Astrocyte (in vitro differentiated cells and primary cell): ENCODE results near the gene PLCH1. TPM values are rescaled to one million over a fixed set of nuclear protein-coding genes. Genes with fewer than 3 reads are reported as not detected.

Source experiments
- DNase-seq: peaks from one replicate; pipeline ENCODE4 v3.0.0-alpha.2; 2010; ENCODE audit warnings: low read depth
- FAIRE-seq: peaks from 2 replicates; lab custom pipeline; 2011; peaks lifted over from hg19 to GRCh38; lab: Jason Lieb, UNC
- H2AFZ ChIP-seq: 2 replicates; pipeline ENCODE4 v1.6.0; 2012; ENCODE audit warnings: low read depth, low read length, inconsistent platforms
- H3K27ac ChIP-seq: 2 replicates; pipeline ENCODE4 v1.5.1; 2011; ENCODE audit warnings: low read depth, low read length, inconsistent platforms
- H3K27me3 ChIP-seq: 2 replicates; pipeline ENCODE4 v1.6.0; 2011; ENCODE audit warnings: low read length, inconsistent platforms; ENCODE audit not compliant: insufficient read depth
- H3K36me3 ChIP-seq: 2 replicates; pipeline ENCODE4 v1.5.1; 2011; ENCODE audit warnings: low read length, inconsistent platforms; ENCODE audit not compliant: insufficient read depth
- H3K4me1 ChIP-seq: 2 replicates; pipeline ENCODE4 v1.5.1; 2011; ENCODE audit warnings: low read length, inconsistent platforms; ENCODE audit not compliant: insufficient read depth
- H3K4me2 ChIP-seq: 2 replicates; pipeline ENCODE4 v1.6.0; 2012; ENCODE audit warnings: low read length, inconsistent platforms
- H3K4me3 ChIP-seq: 2 replicates; pipeline ENCODE4 v1.5.1; 2011; ENCODE audit warnings: low read depth, mild to moderate bottlenecking, low read length, inconsistent platforms; ENCODE audit not compliant: insufficient read depth
- H3K79me2 ChIP-seq: 2 replicates; pipeline ENCODE4 v1.6.0; 2012; ENCODE audit warnings: mild to moderate bottlenecking, low read length, inconsistent platforms; ENCODE audit not compliant: insufficient read depth
- H3K9ac ChIP-seq: 2 replicates; pipeline ENCODE4 v1.6.0; 2012; ENCODE audit warnings: mild to moderate bottlenecking, low read length, inconsistent platforms
- H3K9me3 ChIP-seq: 2 replicates; pipeline ENCODE4 v1.5.1; 2012; ENCODE audit warnings: low read depth, mild to moderate bottlenecking, low read length, inconsistent platforms; ENCODE audit not compliant: insufficient read depth
- H4K20me1 ChIP-seq: 2 replicates; pipeline ENCODE4 v1.6.0; 2012; ENCODE audit warnings: low read length, inconsistent platforms; ENCODE audit not compliant: insufficient read depth
- H3K27ac Mint-ChIP-seq: one replicate; pipeline ENCODE4 v1.8.0; 2021; ENCODE audit warnings: mild to moderate bottlenecking, mixed read lengths; ENCODE audit not compliant: unreplicated experiment
- H3K27me3 Mint-ChIP-seq: one replicate; pipeline ENCODE4 v1.8.0; 2021; ENCODE audit warnings: low read depth, mixed read lengths; ENCODE audit not compliant: unreplicated experiment
- H3K36me3 Mint-ChIP-seq: one replicate; pipeline ENCODE4 v1.8.0; 2021; ENCODE audit warnings: low read depth, mixed read lengths; ENCODE audit not compliant: unreplicated experiment
- H3K4me1 Mint-ChIP-seq: one replicate; pipeline ENCODE4 v1.8.0; 2021; ENCODE audit warnings: low read depth, mixed read lengths; ENCODE audit not compliant: unreplicated experiment
- H3K4me3 Mint-ChIP-seq: one replicate; pipeline ENCODE4 v1.8.0; 2021; ENCODE audit warnings: mild to moderate bottlenecking, moderate library complexity, mixed read lengths; ENCODE audit not compliant: unreplicated experiment
- H3K9me3 Mint-ChIP-seq: one replicate; pipeline ENCODE4 v1.8.0; 2021; ENCODE audit warnings: mild to moderate bottlenecking, mixed read lengths; ENCODE audit not compliant: unreplicated experiment
- CTCF ChIP-seq: IDR thresholded peaks from 2 replicates; pipeline ENCODE4 v1.5.1; 2011; ENCODE audit warnings: low read depth, mild to moderate bottlenecking, inconsistent platforms, low read length, moderate library complexity; ENCODE audit not compliant: insufficient read depth
- EZH2 ChIP-seq: IDR thresholded peaks from 2 replicates; pipeline ENCODE4 v1.6.1; 2012; ENCODE audit warnings: mild to moderate bottlenecking, low read length, inconsistent platforms; ENCODE audit not compliant: insufficient read depth
- total RNA-seq: library from RNA; stranded (reverse); gene quantifications from 2 replicates; pipeline ENCODE4 v1.2.1, GENCODE V29; 2021

Gene PLCH1
- total RNA-seq, 1 donor from 2014 or later, result 1.2 TPM

- Histone ChIP-seq H3K79me2 (no peaks in the 10 kb centered on the region), H3K27ac (no peak overlapping the region), H3K9me3 (no peaks in the 10 kb centered on the region), H3K27me3 (peaks cover 3% of the 10 kb centered on the region), H4K20me1 (no peaks in the 10 kb centered on the region), H3K36me3 (no peaks in the 10 kb centered on the region), H3K4me1 (no peaks in the 10 kb centered on the region), H2AFZ (no peak overlapping the region), H3K9ac (no peak overlapping the region), H3K4me2 (no peak overlapping the region), H3K4me3 (no peak overlapping the region)
- Mint-ChIP-seq H3K4me1 (no peaks in the 10 kb centered on the region), H3K4me3 (no peak overlapping the region), H3K27ac (no peak overlapping the region), H3K9me3 (no peaks in the 10 kb centered on the region), H3K36me3 (no peaks in the 10 kb centered on the region), H3K27me3 (no peaks in the 10 kb centered on the region)
- FAIRE-seq, result no peak
- DNase-seq, result no peak
- no peak for TF ChIP-seq CTCF
- TF ChIP-seq EZH2, result no peak
These were observed 394.3 kb downstream of the PLCH1 start for GRCh38 chr3:155350571-155350970.

GRCh38 chr3:155347901-155348300 is 397.0 kb downstream of the PLCH1 start:
- FAIRE-seq, result no peak
- Mint-ChIP-seq H3K4me3 (no peak overlapping the region), H3K27me3 (no peaks in the 10 kb centered on the region), H3K27ac (no peak overlapping the region), H3K9me3 (no peaks in the 10 kb centered on the region), H3K36me3 (no peaks in the 10 kb centered on the region), H3K4me1 (no peaks in the 10 kb centered on the region)
- no peaks in the 10 kb centered on the region for H4K20me1 ChIP-seq
- H3K4me3 ChIP-seq, result no peak overlapping the region
- no peak for DNase-seq
- no peaks in the 10 kb centered on the region for H3K9me3 ChIP-seq
- no peaks in the 10 kb centered on the region for H3K79me2 ChIP-seq
- H3K9ac ChIP-seq, result no peak overlapping the region
- H3K4me1 ChIP-seq, result no peaks in the 10 kb centered on the region
- no peak overlapping the region for H3K4me2 ChIP-seq
- H3K27ac ChIP-seq, result no peak overlapping the region
- no peaks in the 10 kb centered on the region for H3K36me3 ChIP-seq
- TF ChIP-seq EZH2 (no peak), CTCF (no peak)
- H3K27me3 ChIP-seq, result no peaks in the 10 kb centered on the region
- H2AFZ ChIP-seq, result no peak overlapping the region

GRCh38 chr3:155342344-155342743 is 402.5 kb downstream of the PLCH1 start:
- H3K4me2 ChIP-seq, result no peak overlapping the region
- FAIRE-seq, result no peak
- no peak overlapping the region for H3K9ac ChIP-seq
- no peaks in the 10 kb centered on the region for H3K36me3 Mint-ChIP-seq
- H2AFZ ChIP-seq, result no peak overlapping the region
- no peaks in the 10 kb centered on the region for H3K27me3 Mint-ChIP-seq
- H3K27ac ChIP-seq, result no peak overlapping the region
- H3K4me1 ChIP-seq, result no peaks in the 10 kb centered on the region
- H3K9me3 ChIP-seq, result no peaks in the 10 kb centered on the region
- TF ChIP-seq EZH2, result no peak
- peaks cover 4% of the 10 kb centered on the region for H3K4me1 Mint-ChIP-seq
- peaks cover 3% of the 10 kb centered on the region for H3K27me3 ChIP-seq
- no peaks in the 10 kb centered on the region for H3K79me2 ChIP-seq
- H4K20me1 ChIP-seq, result no peaks in the 10 kb centered on the region
- H3K36me3 ChIP-seq, result no peaks in the 10 kb centered on the region
- H3K27ac Mint-ChIP-seq, result no peak overlapping the region
- no peak overlapping the region for H3K4me3 Mint-ChIP-seq
- DNase-seq, result no peak
- H3K9me3 Mint-ChIP-seq, result no peaks in the 10 kb centered on the region
- no peak overlapping the region for H3K4me3 ChIP-seq
